Measurements from ENCODE around the gene CCDC183.

Gene CCDC183

DNA sequence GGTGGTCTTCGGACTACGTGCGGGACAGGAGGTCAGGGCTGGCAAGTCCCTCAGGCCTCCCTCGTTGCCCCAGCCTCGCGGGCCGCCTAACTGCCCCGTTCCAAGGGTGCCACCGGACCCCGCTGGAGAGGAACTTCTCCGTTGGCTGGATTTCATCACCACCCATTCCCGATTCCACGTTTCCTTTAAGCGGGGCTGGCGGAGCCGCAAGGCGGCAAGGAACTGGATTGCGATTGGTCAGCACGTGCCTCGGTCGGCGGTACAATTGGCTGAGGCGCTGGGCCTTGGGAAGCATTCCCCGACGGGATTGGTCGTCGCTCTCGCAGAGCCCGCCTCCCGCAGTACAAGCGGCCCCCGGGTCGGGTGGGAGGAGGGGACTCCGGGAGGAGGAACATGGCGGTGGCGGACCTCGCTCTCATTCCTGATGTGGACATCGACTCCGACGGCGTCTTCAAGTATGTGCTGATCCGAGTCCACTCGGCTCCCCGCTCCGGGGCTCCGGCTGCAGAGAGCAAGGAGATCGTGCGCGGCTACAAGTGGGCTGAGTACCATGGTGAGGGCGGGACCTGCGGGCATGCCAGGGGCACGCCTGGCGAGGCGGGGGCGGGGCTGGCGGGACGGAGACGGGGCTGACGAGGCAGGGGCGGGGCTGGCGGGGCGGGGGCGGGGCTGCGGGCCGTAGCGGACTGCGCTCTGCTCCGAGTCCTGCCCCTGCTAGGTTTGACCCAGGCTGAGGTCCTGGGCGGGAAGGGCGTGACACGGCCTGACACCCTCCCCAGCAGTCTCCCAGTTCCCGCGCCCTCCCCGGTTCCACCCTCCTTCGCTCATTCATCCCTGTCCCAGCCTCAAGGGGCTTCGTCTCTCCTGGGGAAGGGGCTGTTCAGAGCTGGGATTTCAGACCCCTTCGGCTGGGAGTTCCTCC is 53.2 kb downstream of the CCDC183 start, which contains the start of gene PHPT1:
PHPT1 (plus strand) TSS at position 372 of the 922 bp plus-strand sequence; CDS start at position 394, 22 bp downstream.
- Histone ChIP-seq H3K27me3 (ENCODE audit: insufficient read depth, low read length) (peaks cover 9% of the 10 kb centered on the region; the same call in 1 of the 2 replicates), H3K4me3 (ENCODE audit: low read depth, low read length) (peak within 1 kb of the TSS; percentile 91), H2AFZ (ENCODE audit: low read length, unreplicated experiment) (peak within 1 kb of the TSS; percentile 92), H3K79me2 (ENCODE audit: control insufficient read depth, insufficient read depth, low read length, unreplicated experiment) (no peaks in the 10 kb centered on the region), H3K27ac (ENCODE audit: low read depth, low read length) (peak within 1 kb of the TSS; percentile 86), H3K4me1 (ENCODE audit: control insufficient read depth, insufficient read depth, low read length, unreplicated experiment) (peaks cover 3% of the 10 kb centered on the region), H3K36me3 (ENCODE audit: insufficient read depth, low read length) (no peaks in the 10 kb centered on the region)

GRCh38 chr9:136849960-136850865 is 54.1 kb downstream of the CCDC183 start:
- Histone ChIP-seq H3K36me3 (ENCODE audit: insufficient read depth, low read length) (no peaks in the 10 kb centered on the region), H3K79me2 (ENCODE audit: control insufficient read depth, insufficient read depth, low read length, unreplicated experiment) (no peaks in the 10 kb centered on the region), H3K27me3 (ENCODE audit: insufficient read depth, low read length) (peaks cover 8% of the 10 kb centered on the region; the same call in 1 of the 2 replicates), H3K4me1 (ENCODE audit: control insufficient read depth, insufficient read depth, low read length, unreplicated experiment) (peaks cover 3% of the 10 kb centered on the region), H3K27ac (ENCODE audit: low read depth, low read length) (peak overlapping the region; percentile 43), H2AFZ (ENCODE audit: low read length, unreplicated experiment) (no peak overlapping the region), H3K4me3 (ENCODE audit: low read depth, low read length) (peak overlapping the region; percentile 91)

DNA sequence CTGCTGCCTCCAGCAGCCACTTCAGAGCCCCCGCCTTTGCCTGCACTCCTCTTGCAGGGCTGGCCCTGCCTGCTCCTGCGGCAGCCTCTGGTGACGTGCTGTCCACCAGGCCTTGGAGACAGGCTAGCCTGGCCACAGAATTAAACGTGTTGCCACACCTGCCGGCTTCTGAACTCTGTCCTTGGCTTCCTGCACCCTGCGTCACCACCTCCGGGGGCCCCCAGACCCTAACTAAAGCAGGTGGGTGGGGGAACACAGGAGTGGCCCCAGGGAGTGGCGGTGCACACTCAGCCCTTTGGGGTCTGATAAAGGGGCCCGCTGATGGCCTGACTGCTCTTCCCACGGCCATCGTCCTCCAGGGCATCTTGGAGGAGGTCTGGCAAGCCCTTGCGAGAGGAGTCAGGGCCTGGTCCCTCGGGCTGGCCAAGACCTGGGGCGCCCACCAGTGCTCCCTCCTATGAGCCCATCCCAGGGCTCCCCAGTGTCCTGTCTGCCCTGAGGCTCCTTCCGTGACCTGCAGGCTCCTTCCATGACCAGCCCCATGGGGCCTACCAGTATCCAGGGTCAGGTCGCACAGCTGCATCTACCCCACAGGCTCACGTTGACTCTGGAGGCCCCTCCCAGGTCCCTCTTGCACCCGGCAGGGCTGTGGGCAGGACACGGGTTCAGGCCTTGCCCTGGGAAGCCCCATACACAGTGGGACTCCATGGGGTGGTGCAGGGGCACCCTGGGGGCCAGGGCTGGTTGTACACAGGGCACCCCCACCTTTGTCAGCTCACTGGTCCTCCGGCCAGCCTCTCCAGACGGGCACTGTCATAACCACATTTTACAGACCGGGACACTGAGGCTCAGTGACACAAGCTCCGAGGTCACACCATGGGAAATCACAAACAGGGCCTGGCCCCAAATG is 55.0 kb downstream of the CCDC183 start:
- peak overlapping the region; percentile 91; the same call in 1 of the 2 replicates for H3K4me3 ChIP-seq (ENCODE audit: low read depth, low read length)
- H3K4me1 ChIP-seq (ENCODE audit: control insufficient read depth, insufficient read depth, low read length, unreplicated experiment), result peaks cover 3% of the 10 kb centered on the region
- no peaks in the 10 kb centered on the region; the same call in 1 of the 2 replicates for H3K27me3 ChIP-seq (ENCODE audit: insufficient read depth, low read length)
- H2AFZ ChIP-seq (ENCODE audit: low read length, unreplicated experiment), result no peak overlapping the region
- no peaks in the 10 kb centered on the region for H3K36me3 ChIP-seq (ENCODE audit: insufficient read depth, low read length)
- no peaks in the 10 kb centered on the region for H3K79me2 ChIP-seq (ENCODE audit: control insufficient read depth, insufficient read depth, low read length, unreplicated experiment)
- H3K27ac ChIP-seq (ENCODE audit: low read depth, low read length), result no peak overlapping the region

DNA sequence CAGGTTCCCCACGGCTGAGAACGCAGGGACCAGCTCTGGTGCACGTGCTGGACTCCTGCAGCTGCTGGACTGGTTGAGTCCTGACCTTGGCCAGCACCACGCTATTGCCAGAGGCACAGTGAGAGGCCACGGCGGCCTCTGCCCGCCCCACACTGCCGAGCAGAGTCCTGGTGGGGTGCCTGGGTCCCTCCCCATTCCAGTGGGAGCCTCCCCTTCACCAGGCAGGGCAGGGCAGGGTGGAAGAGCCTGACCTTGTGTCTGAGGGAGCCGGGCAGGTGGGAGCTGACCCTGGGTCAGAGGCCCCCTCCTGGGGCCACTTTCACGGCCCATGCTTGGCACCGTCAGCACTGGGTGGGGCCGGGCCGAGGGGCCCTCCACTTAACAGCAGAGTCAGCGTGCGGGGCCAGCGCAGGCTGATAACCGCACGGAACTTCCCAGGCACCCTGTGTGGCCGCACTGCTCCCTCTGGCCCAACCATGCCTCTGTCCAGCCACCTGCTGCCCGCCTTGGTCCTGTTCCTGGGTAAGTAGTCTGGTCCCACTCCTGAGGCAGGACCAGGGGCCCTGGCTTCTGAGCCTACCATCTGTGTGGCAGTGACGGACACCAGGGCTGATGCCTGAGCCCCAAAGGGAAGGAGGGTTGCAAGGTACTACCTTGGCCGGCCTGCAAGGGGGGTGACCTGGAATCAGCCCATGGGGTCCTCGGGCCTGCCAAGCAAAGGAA is 56.0 kb downstream of the CCDC183 start, which contains the start of gene MAMDC4:
MAMDC4 (plus strand) TSS at position 406 of the 723 bp plus-strand sequence; CDS start at position 477, 71 bp downstream.
- no peaks in the 10 kb centered on the region for H3K36me3 ChIP-seq (ENCODE audit: insufficient read depth, low read length)
- no peak within 1 kb of the TSS for H3K4me3 ChIP-seq (ENCODE audit: low read depth, low read length)
- no peaks in the 10 kb centered on the region for H3K79me2 ChIP-seq (ENCODE audit: control insufficient read depth, insufficient read depth, low read length, unreplicated experiment)
- H3K27me3 ChIP-seq (ENCODE audit: insufficient read depth, low read length), result no peaks in the 10 kb centered on the region
- H3K4me1 ChIP-seq (ENCODE audit: control insufficient read depth, insufficient read depth, low read length, unreplicated experiment), result peaks cover 3% of the 10 kb centered on the region
- H2AFZ ChIP-seq (ENCODE audit: low read length, unreplicated experiment), result no peak within 1 kb of the TSS
- H3K27ac ChIP-seq (ENCODE audit: low read depth, low read length), result no peak within 1 kb of the TSS

DNA sequence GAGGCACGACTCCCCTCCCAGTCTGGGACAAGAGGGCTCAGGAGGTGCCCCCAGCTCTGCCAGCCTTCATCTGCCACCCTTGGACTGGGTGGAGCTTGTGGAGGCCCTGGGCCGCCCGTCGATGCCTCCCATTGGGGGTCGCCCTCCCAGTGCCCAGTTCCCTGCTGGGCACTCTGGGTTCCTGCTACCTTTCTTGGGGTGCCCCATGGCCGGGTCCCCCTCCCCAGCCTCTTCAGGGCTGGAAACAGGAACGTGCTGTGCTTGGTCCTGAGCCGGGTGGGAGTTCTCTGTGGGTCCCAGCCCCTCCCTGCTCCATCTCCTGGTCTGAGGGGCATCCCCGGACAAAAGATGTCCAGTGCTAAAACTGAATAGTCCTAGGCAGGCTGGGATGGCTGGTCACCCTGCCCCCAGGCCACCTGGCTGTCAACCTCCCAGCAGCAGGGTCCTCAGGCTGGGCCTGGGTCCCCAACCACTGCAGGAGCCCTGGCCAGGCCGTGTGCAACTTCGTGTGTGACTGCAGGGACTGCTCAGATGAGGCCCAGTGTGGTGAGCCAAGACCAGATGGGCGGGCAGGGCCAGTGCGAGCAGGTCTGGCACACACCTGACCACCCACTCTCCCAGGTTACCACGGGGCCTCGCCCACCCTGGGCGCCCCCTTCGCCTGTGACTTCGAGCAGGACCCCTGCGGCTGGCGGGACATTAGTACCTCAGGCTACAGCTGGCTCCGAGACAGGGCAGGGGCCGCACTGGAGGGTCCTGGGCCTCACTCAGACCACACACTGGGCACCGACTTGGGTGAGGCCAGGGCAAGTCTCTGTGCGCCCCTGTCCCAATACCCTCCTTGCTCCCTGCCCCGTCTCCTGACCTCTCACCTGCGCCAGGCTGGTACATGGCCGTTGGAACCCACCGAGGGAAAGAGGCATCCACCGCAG is 56.8 kb downstream of the CCDC183 start:
- Histone ChIP-seq H3K36me3 (ENCODE audit: insufficient read depth, low read length) (no peaks in the 10 kb centered on the region), H3K27ac (ENCODE audit: low read depth, low read length) (no peak overlapping the region)

DNA sequence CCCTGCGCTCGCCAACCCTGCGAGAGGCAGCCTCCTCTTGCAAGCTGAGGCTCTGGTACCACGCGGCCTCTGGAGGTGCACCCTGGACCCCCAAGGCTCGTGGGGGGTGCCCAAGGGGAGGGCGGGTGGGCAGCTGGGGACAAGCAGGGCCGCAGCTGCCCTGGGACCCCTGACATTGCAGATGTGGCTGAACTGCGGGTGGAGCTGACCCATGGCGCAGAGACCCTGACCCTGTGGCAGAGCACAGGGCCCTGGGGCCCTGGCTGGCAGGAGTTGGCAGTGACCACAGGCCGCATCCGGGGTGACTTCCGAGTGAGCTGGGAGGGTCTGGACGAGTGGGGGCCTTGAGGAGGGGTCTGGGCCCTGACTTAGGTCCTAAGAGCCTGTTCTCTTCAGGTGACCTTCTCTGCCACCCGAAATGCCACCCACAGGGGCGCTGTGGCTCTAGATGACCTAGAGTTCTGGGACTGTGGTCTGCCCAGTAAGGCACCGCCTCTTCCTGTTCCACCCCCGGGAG is 57.5 kb downstream of the CCDC183 start:
- Histone ChIP-seq H2AFZ (ENCODE audit: low read length, unreplicated experiment) (no peak overlapping the region), H3K4me1 (ENCODE audit: control insufficient read depth, insufficient read depth, low read length, unreplicated experiment) (peaks cover 4% of the 10 kb centered on the region), H3K27ac (ENCODE audit: low read depth, low read length) (no peak overlapping the region), H3K27me3 (ENCODE audit: insufficient read depth, low read length) (no peaks in the 10 kb centered on the region), H3K36me3 (ENCODE audit: insufficient read depth, low read length) (no peaks in the 10 kb centered on the region), H3K79me2 (ENCODE audit: control insufficient read depth, insufficient read depth, low read length, unreplicated experiment) (no peaks in the 10 kb centered on the region), H3K4me3 (ENCODE audit: low read depth, low read length) (no peak overlapping the region)

More for the DNA sequence above, 56.8 kb downstream of the CCDC183 start:
- no peak overlapping the region for H2AFZ ChIP-seq (ENCODE audit: low read length, unreplicated experiment)
- H3K79me2 ChIP-seq (ENCODE audit: control insufficient read depth, insufficient read depth, low read length, unreplicated experiment), result no peaks in the 10 kb centered on the region
- no peaks in the 10 kb centered on the region for H3K27me3 ChIP-seq (ENCODE audit: insufficient read depth, low read length)
- H3K4me1 ChIP-seq (ENCODE audit: control insufficient read depth, insufficient read depth, low read length, unreplicated experiment), result peaks cover 3% of the 10 kb centered on the region
- no peak overlapping the region for H3K4me3 ChIP-seq (ENCODE audit: low read depth, low read length)

- peaks cover 9% of the 10 kb centered on the region for H3K4me1 ChIP-seq (ENCODE audit: control insufficient read depth, insufficient read depth, low read length, unreplicated experiment)
- no peaks in the 10 kb centered on the region for H3K27me3 ChIP-seq (ENCODE audit: insufficient read depth, low read length)
- no peak overlapping the region for H2AFZ ChIP-seq (ENCODE audit: low read length, unreplicated experiment)
- H3K27ac ChIP-seq (ENCODE audit: low read depth, low read length), result no peak overlapping the region
- H3K36me3 ChIP-seq (ENCODE audit: insufficient read depth, low read length), result no peaks in the 10 kb centered on the region
- no peaks in the 10 kb centered on the region for H3K79me2 ChIP-seq (ENCODE audit: control insufficient read depth, insufficient read depth, low read length, unreplicated experiment)
- H3K4me3 ChIP-seq (ENCODE audit: low read depth, low read length), result no peak overlapping the region
These were observed 58.1 kb downstream of the CCDC183 start for GRCh38 chr9:136854113-136854841.

- no peak overlapping the region for H2AFZ ChIP-seq (ENCODE audit: low read length, unreplicated experiment)
- no peaks in the 10 kb centered on the region for H3K27me3 ChIP-seq (ENCODE audit: insufficient read depth, low read length)
- H3K36me3 ChIP-seq (ENCODE audit: insufficient read depth, low read length), result no peaks in the 10 kb centered on the region
- H3K4me3 ChIP-seq (ENCODE audit: low read depth, low read length), result no peak overlapping the region
- no peaks in the 10 kb centered on the region for H3K79me2 ChIP-seq (ENCODE audit: control insufficient read depth, insufficient read depth, low read length, unreplicated experiment)
- no peak overlapping the region for H3K27ac ChIP-seq (ENCODE audit: low read depth, low read length)
- H3K4me1 ChIP-seq (ENCODE audit: control insufficient read depth, insufficient read depth, low read length, unreplicated experiment), result peaks cover 15% of the 10 kb centered on the region
These were observed 58.8 kb downstream of the CCDC183 start for GRCh38 chr9:136854842-136855460.
